NT2/D1 (cell line): ENCODE measurements around the gene UQCC3.

Experiments used
- SUZ12 ChIP-seq: IDR thresholded peaks from 2 replicates; pipeline ENCODE4 v1.6.1; 2011; ENCODE audit not compliant: insufficient read length, insufficient read depth; ENCODE audit errors: extremely low read depth
- ZNF274 ChIP-seq: IDR thresholded peaks from 2 replicates; pipeline ENCODE4 v1.6.1; 2011; ENCODE audit warnings: mild to moderate bottlenecking, low read depth, low read length

GRCh38 chr11:62705880-62706849, 34.7 kb downstream of the UQCC3 start:
- TF ChIP-seq SUZ12 (no peak), ZNF274 (no peak)
